GM13977 (cell line): ENCODE measurements around the gene FUBP3.
"Not testable (repeated sequence)": the region's sequence is repeated elsewhere in the genome, so short reads cannot be mapped to it uniquely, and the experiment has no call there.

Source experiments
- DNase-seq: peaks from one replicate; pipeline ENCODE4 v3.0.0; 2012; ENCODE audit warnings: low spot score
- CTCF ChIP-seq: IDR thresholded peaks from 2 replicates; pipeline ENCODE4 v1.5.1; 2012; ENCODE audit warnings: mild to moderate bottlenecking, control low read depth; ENCODE audit not compliant: insufficient read depth; ENCODE audit errors: extremely low read depth, missing control alignments
- in situ Hi-C: fragments of 300-500 bp; cut with MboI; formaldehyde crosslinking; loops from one replicate; pipeline ENCODE4 v1.12.0; 2022; ENCODE audit warnings: low sequenced_read_pairs, low pct_unique_long_range_greater_than_20kb, mixed read lengths, inconsistent platforms; ENCODE audit not compliant: unreplicated experiment

FUBP3 gene

GRCh38 chr9:130555968-130556367 lies 23.4 kb upstream of the FUBP3 start:
- TF ChIP-seq CTCF: no peak
- no peak for DNase-seq
- in situ Hi-C loops: no loop called here

GRCh38 chr9:130556396-130557076 lies 22.8 kb upstream of the FUBP3 start:
- no peak for TF ChIP-seq CTCF
- DNase-seq: no peak
- in situ Hi-C loops: no loop called here

GRCh38 chr9:130557077-130557468 lies 22.3 kb upstream of the FUBP3 start:
- in situ Hi-C loops: no loop called here
- TF ChIP-seq CTCF: no peak
- DNase-seq: no peak

GRCh38 chr9:130561056-130561455 lies 18.3 kb upstream of the FUBP3 start:
- TF ChIP-seq CTCF: no peak
- in situ Hi-C loops: no loop called here
- DNase-seq: no peak

- DNase-seq, in situ Hi-C loops: not testable (repeated sequence)
Observed at GRCh38 chr9:130562525-130562924, 16.9 kb upstream of the FUBP3 start.

GRCh38 chr9:130563797-130564196 lies 15.6 kb upstream of the FUBP3 start:
- DNase-seq: no peak
- no peak for TF ChIP-seq CTCF
- in situ Hi-C loops: no loop called here

GRCh38 chr9:130565792-130566191 lies 13.6 kb upstream of the FUBP3 start:
- no peak for TF ChIP-seq CTCF
- in situ Hi-C loops: no loop called here

More at GRCh38 chr9:130565792-130566191, 13.6 kb upstream of the FUBP3 start:
- no peak for DNase-seq
